ENCODE data around the gene CD200R1L. TPM values are rescaled to one million over a fixed set of nuclear protein-coding genes. Genes with fewer than 3 reads are reported as not detected.

The CD200R1L gene
- total and polyA plus RNA-seq, 2 of the 4 experiments (the other 2 are of a cell fraction) = not detected

GRCh38 chr3:112804021-112804420, 42.6 kb downstream of the CD200R1L start:
- Histone ChIP-seq H3K4me3 (ENCODE audit: insufficient read depth, low read depth, low read length) (no peak overlapping the region), H2AK9ac (replicated peaks; ENCODE audit: low read depth, low read length, poor library complexity) (no peak overlapping the region), H4K20me1 (ENCODE audit: insufficient read depth, low read length) (no peaks in the 10 kb centered on the region), H3K4ac (ENCODE audit: low read depth, low read length) (no peak overlapping the region), H4K5ac (ENCODE audit: low read depth, low read length) (no peak overlapping the region), H2BK120ac (ENCODE audit: low read depth, low read length) (no peak overlapping the region), H3K27ac (ENCODE audit: insufficient read depth, low read length) (no peak overlapping the region), H3K23ac (ENCODE audit: low read depth, low read length) (no peak overlapping the region), H3K4me1 (ENCODE audit: control insufficient read depth, insufficient read depth, low read length) (peaks cover 3% of the 10 kb centered on the region; the same call in 1 of the 2 replicates), H2AK5ac (ENCODE audit: low read depth, low read length) (no peak overlapping the region), H2BK5ac (ENCODE audit: low read depth, low read length, poor library complexity, severe bottlenecking) (no peak overlapping the region), H2BK15ac (ENCODE audit: low read depth, low read length) (no peak overlapping the region), H4K91ac (ENCODE audit: insufficient read depth, low read depth, low read length) (no peak overlapping the region), H3K9me1 (ENCODE audit: insufficient read depth, low read length) (no peaks in the 10 kb centered on the region; the same call in 1 of the 2 replicates), H3K9me3 (ENCODE audit: control insufficient read depth, insufficient read depth, low read length) (peaks cover 2% of the 10 kb centered on the region; the same call in 1 of the 2 replicates), H2AFZ (replicated peaks; ENCODE audit: low read length, poor library complexity) (no peak overlapping the region), H3K18ac (ENCODE audit: low read depth, low read length) (no peak overlapping the region), H3K9ac (ENCODE audit: low read depth, low read length) (no peak overlapping the region), H3K79me1 (ENCODE audit: low read depth in 1 of 2, low read length in 2 of 2) (no peaks in the 10 kb centered on the region), H3K4me2 (ENCODE audit: low read depth, low read length) (no peak overlapping the region), H3K14ac (replicated peaks; ENCODE audit: low read depth, low read length) (no peak overlapping the region), H3K36me3 (ENCODE audit: control insufficient read depth, insufficient read depth, low read length) (no peaks in the 10 kb centered on the region), H4K8ac (ENCODE audit: low read depth in 2 of 2, low read length in 2 of 2) (no peak overlapping the region), H3K27me3 (ENCODE audit: control insufficient read depth, insufficient read depth, low read length) (no peaks in the 10 kb centered on the region), H3K56ac (ENCODE audit: extremely low read depth, insufficient read depth, low read length) (no peak overlapping the region), H2BK20ac (ENCODE audit: low read depth, low read length) (no peak overlapping the region)
- CTCF ChIA-PET = no interaction called here
- ATAC-seq (ENCODE audit: low read depth) = no peak
- DNase-seq = no peak
- BruUV-seq (replicated peaks) = no TSS peak
- POLR2A ChIA-PET (ENCODE audit: unreplicated experiment) = no interaction called here
- TF ChIP-seq RAD21 (IDR thresholded peaks at IDR 0.05; ENCODE audit: low read length) (no peak), BHLHE40 (IDR thresholded peaks at IDR 0.05; ENCODE audit: low read depth, low read length) (no peak), RCOR1 (IDR thresholded peaks at IDR 0.05; ENCODE audit: insufficient replicate concordance, low read length) (no peak), RFX5 (IDR thresholded peaks at IDR 0.05; ENCODE audit: low read depth, low read length) (no peak), CHD1 (IDR thresholded peaks at IDR 0.05; ENCODE audit: low read depth, low read length) (no peak), MXI1 (IDR thresholded peaks at IDR 0.05; ENCODE audit: borderline replicate concordance, low read depth, low read length) (no peak), NFE2L2 (IDR thresholded peaks at IDR 0.05; ENCODE audit: low read depth, low read length) (no peak), SMC3 (IDR thresholded peaks at IDR 0.05; ENCODE audit: low read depth, low read length) (no peak), FOS (IDR thresholded peaks at IDR 0.05; ENCODE audit: low read depth, low read length) (no peak), POLR2A (IDR thresholded peaks at IDR 0.05; ENCODE audit: low read depth, low read length) (no peak)
- TF ChIP-seq, protein P1, sequence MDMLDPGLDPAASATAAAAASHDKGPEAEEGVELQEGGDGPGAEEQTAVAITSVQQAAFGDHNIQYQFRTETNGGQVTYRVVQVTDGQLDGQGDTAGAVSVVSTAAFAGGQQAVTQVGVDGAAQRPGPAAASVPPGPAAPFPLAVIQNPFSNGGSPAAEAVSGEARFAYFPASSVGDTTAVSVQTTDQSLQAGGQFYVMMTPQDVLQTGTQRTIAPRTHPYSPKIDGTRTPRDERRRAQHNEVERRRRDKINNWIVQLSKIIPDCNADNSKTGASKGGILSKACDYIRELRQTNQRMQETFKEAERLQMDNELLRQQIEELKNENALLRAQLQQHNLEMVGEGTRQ (IDR thresholded peaks at IDR 0.05; ENCODE audit: low read depth, low read length) = no peak
- TF ChIP-seq, protein P2, sequence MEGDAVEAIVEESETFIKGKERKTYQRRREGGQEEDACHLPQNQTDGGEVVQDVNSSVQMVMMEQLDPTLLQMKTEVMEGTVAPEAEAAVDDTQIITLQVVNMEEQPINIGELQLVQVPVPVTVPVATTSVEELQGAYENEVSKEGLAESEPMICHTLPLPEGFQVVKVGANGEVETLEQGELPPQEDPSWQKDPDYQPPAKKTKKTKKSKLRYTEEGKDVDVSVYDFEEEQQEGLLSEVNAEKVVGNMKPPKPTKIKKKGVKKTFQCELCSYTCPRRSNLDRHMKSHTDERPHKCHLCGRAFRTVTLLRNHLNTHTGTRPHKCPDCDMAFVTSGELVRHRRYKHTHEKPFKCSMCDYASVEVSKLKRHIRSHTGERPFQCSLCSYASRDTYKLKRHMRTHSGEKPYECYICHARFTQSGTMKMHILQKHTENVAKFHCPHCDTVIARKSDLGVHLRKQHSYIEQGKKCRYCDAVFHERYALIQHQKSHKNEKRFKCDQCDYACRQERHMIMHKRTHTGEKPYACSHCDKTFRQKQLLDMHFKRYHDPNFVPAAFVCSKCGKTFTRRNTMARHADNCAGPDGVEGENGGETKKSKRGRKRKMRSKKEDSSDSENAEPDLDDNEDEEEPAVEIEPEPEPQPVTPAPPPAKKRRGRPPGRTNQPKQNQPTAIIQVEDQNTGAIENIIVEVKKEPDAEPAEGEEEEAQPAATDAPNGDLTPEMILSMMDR (conservative IDR thresholded peaks at IDR 0.05; ENCODE audit: low read depth, low read length) = no peak
- TF ChIP-seq, protein P3, sequence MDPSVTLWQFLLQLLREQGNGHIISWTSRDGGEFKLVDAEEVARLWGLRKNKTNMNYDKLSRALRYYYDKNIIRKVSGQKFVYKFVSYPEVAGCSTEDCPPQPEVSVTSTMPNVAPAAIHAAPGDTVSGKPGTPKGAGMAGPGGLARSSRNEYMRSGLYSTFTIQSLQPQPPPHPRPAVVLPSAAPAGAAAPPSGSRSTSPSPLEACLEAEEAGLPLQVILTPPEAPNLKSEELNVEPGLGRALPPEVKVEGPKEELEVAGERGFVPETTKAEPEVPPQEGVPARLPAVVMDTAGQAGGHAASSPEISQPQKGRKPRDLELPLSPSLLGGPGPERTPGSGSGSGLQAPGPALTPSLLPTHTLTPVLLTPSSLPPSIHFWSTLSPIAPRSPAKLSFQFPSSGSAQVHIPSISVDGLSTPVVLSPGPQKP (IDR thresholded peaks at IDR 0.05; ENCODE audit: borderline replicate concordance, low read depth, low read length) = no peak
- intact Hi-C loops (cut with micrococcal nuclease) (no loop called here), dilution Hi-C loops (cut with HindIII; ENCODE audit: low sequenced_read_pairs, unreplicated experiment) (no loop called here), in situ Hi-C loops (cut with MboI; ENCODE audit: low sequenced_read_pairs) (no loop called here)
- WGBS, 2 experiments (ENCODE audit: extremely low coverage in 2 of 2, insufficient read length in 1 of 2) = no CpG with 5 or more reads among the region's 1 CpG
